AG04450 (cell line): ENCODE results near the gene TMEM132E. TPM values are rescaled to one million over a fixed set of nuclear protein-coding genes. Genes with fewer than 3 reads are reported as not detected.

Experiments used
- CTCF ChIA-PET: fragments of 300-600, 350-600 bp; formaldehyde crosslinking; extraction: SDS; loops from one replicate; lab custom pipeline; 2022; ENCODE audit warnings: antibody characterized with exemption, inconsistent platforms; lab: Charles Lee
- POLR2A ChIA-PET: fragments of 350-600 bp; formaldehyde crosslinking; extraction: SDS; loops from one replicate; lab custom pipeline; 2021; ENCODE audit warnings: antibody characterized with exemption, inconsistent platforms; lab: Yijun Ruan, JAX
- DNase-seq: peaks from one replicate; pipeline ENCODE4 v3.0.0-alpha.2; 2011; ENCODE audit warnings: low read depth, low spot score
- H3K27ac ChIP-seq: one replicate; pipeline ENCODE4 v1.5.1; 2012; ENCODE audit warnings: low read depth, low read length, control low read depth
- H3K27me3 ChIP-seq: one replicate; pipeline ENCODE4 v1.6.0; 2012; ENCODE audit warnings: low read length; ENCODE audit not compliant: control insufficient read depth, insufficient read depth
- H3K4me3 ChIP-seq: 2 replicates; pipeline ENCODE4 v1.5.1; 2011; ENCODE audit warnings: mild to moderate bottlenecking, low read depth, low read length, control low read depth
- H3K9me3 ChIP-seq: 2 replicates; pipeline ENCODE4 v1.5.1; 2012; ENCODE audit warnings: low read length; ENCODE audit not compliant: control insufficient read depth, insufficient read depth
- polyA plus RNA-seq: library from polyadenylated mRNA; depleted of rRNA; stranded (reverse); fragments of >200 nt; gene quantifications from 2 replicates; pipeline ENCODE4 v1.2.3, GENCODE V29; 2011
- TF ChIP-seq, protein P1 (sequence below): IDR thresholded peaks from 2 replicates; pipeline ENCODE4 v1.5.1; 2011; ENCODE audit warnings: low read depth, low read length, control low read depth, inconsistent platforms

Gene TMEM132E
- polyA plus RNA-seq, 1 experiment, result not detected

DNA sequence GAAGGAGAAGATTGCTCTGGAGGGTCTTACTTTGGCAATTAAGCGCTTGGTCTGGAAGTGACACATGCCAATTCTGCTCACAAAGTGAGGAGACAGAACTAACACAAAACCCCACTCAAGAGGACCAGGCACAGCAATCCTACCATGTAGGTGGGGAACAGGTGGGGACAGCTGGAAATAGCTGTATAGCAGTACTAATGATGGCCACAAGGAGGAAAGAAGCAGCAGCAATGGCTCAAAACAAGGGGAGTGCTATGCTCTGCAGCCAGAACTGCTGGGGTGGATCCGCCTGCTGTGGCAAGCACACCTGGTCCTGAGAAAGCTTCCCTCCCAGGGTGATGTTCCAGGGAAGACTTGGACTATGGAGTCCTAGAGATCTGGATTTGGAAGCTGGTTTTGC, 17.0 kb upstream of the TMEM132E start:
- CTCF ChIA-PET, result no interaction called here
- Histone ChIP-seq H3K4me3 (no peak overlapping the region), H3K27ac (no peak overlapping the region), H3K9me3 (no peaks in the 10 kb centered on the region), H3K27me3 (no peaks in the 10 kb centered on the region)
- TF ChIP-seq, protein P1, sequence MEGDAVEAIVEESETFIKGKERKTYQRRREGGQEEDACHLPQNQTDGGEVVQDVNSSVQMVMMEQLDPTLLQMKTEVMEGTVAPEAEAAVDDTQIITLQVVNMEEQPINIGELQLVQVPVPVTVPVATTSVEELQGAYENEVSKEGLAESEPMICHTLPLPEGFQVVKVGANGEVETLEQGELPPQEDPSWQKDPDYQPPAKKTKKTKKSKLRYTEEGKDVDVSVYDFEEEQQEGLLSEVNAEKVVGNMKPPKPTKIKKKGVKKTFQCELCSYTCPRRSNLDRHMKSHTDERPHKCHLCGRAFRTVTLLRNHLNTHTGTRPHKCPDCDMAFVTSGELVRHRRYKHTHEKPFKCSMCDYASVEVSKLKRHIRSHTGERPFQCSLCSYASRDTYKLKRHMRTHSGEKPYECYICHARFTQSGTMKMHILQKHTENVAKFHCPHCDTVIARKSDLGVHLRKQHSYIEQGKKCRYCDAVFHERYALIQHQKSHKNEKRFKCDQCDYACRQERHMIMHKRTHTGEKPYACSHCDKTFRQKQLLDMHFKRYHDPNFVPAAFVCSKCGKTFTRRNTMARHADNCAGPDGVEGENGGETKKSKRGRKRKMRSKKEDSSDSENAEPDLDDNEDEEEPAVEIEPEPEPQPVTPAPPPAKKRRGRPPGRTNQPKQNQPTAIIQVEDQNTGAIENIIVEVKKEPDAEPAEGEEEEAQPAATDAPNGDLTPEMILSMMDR, result peak; percentile 43; the same call in 1 of the 2 replicates
- POLR2A ChIA-PET, result no interaction called here
- no peak for DNase-seq

DNA sequence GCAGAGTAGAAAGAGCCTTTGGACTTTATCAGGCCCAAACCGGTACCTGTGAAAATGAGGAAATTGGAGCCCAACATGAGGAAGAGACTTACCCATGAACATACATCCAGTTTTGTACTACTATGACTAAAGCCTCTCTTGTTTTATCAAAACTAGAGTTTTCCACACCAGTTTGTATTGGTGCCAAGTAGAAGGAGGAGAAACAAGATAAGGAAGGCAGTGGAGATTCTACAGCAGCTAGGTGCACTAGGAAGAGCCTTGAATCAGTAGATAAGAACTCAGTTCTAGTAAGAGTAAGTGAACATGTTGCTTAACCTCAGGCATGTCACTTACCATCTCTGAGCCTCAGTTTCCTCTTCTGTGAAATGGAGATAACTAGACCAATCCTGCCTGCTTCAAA, 13.7 kb upstream of the TMEM132E start:
- CTCF ChIA-PET, result no interaction called here
- TF ChIP-seq, protein P1, result no peak

DNA sequence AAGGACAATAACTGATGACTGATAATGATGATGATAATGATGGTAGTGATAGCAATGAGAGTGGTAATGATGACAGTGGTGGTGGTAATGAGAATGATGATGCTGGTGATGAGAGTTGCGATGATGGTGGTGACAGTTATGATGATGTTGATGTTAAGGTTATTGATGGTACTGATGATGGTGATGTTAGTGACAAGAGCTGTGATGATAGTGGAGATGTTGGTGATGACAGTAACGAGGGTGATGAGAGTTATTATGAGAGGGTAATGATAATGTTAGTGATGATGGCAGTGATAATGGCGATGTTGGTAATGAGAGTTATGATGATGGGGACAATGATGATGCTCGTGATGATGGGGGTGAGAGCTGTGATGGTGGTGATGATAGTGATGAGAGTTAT, 13.2 kb upstream of the TMEM132E start:
- POLR2A ChIA-PET, result no interaction called here
- no peaks in the 10 kb centered on the region for H3K27me3 ChIP-seq
- H3K9me3 ChIP-seq, result no peaks in the 10 kb centered on the region
- no peak overlapping the region for H3K27ac ChIP-seq
- H3K4me3 ChIP-seq, result no peak overlapping the region
- DNase-seq, result no peak
- TF ChIP-seq, protein P1, result no peak
- CTCF ChIA-PET, result no interaction called here

More for the DNA sequence above, 13.7 kb upstream of the TMEM132E start:
- Histone ChIP-seq H3K27me3 (no peaks in the 10 kb centered on the region), H3K27ac (no peak overlapping the region), H3K4me3 (no peak overlapping the region), H3K9me3 (no peaks in the 10 kb centered on the region)
- POLR2A ChIA-PET, result no interaction called here
- DNase-seq, result no peak

DNA sequence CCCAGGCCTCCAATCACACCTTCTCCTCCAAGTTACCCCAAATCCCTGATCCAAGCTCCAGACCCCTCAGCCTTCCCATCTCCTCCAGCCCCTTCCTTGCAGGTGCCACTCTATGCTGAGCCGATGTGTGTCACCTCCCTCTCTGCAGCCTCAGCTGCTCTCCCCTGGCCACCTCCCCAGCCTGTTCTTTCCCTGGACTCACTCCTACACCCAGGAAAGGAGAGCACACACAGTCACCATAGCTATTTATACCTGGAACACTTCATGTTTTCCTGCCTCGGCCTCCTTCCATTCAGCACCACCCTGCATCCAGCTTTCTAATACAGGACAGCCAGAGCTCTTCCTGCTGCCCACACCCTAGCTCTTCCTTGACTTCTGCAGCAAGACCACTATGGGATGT, 12.5 kb upstream of the TMEM132E start:
- Histone ChIP-seq H3K9me3 (no peaks in the 10 kb centered on the region), H3K4me3 (no peak overlapping the region), H3K27me3 (no peaks in the 10 kb centered on the region), H3K27ac (no peak overlapping the region)
- DNase-seq, result no peak
- ChIA-PET CTCF (no interaction called here), POLR2A (no interaction called here)
- TF ChIP-seq, protein P1, result no peak

DNA sequence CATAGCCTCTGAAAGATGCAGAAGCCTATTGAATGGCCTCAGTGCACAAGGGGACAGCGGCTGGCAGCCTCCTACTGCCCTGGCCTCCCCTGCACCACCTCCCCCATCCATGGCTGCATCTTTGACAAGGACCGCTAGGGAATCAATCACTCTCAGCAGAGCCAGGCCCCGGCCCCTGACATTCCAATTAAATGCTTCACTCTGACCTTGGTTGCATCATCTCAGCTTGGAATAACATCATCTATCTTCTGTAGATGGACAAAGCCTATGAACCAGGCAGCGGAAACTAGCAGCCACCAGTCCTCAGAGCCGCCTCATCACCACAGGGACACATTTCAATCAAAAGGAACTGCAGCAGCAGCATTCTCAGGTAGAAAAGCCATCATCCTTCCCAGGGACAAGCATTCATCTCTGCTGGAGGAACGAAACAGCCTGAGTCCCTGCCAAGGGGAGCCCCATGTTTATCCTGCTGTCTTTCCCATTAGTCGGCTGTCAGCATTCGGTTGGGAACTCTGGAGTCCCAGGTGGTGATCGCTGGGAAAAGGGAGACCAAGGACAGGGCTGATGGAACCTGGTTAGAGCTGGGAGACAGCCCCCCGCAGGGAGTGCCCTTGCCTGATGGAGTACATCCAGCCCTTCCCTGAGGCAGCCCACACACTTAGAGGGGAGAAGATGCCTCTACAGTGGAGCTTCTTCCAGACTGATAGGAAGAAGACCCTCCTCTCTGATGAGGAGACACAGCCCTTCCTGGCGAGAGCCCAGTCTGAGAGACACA, 11.5 kb upstream of the TMEM132E start:
- TF ChIP-seq, protein P1, result no peak
- H3K4me3 ChIP-seq, result no peak overlapping the region
- DNase-seq, result no peak
- no peaks in the 10 kb centered on the region for H3K9me3 ChIP-seq
- H3K27ac ChIP-seq, result no peak overlapping the region
- CTCF ChIA-PET, result no interaction called here
- POLR2A ChIA-PET, result no interaction called here
- H3K27me3 ChIP-seq, result no peaks in the 10 kb centered on the region
